ENCODE results near the gene ANKUB1.

ANKUB1 gene

DNA sequence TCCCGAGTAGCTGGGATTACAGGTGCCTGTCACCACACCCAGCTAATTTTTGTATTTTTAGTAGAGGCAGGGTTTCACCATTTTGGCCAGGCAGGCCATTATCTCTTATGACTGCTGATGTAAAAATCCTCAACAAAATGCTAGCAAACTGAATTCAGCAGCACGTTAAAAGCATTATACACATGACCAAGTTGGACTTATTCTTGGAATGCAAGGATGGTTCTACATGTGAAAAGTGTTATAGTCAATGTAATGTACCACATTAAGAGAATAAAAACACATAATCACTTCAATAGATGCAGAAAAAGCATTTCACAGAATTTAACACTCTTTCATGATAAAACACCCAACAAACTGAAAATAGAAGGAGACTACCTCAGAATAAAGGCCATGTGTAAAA is 40.9 kb upstream of the ANKUB1 start:
- TF ChIP-seq, protein P1, sequence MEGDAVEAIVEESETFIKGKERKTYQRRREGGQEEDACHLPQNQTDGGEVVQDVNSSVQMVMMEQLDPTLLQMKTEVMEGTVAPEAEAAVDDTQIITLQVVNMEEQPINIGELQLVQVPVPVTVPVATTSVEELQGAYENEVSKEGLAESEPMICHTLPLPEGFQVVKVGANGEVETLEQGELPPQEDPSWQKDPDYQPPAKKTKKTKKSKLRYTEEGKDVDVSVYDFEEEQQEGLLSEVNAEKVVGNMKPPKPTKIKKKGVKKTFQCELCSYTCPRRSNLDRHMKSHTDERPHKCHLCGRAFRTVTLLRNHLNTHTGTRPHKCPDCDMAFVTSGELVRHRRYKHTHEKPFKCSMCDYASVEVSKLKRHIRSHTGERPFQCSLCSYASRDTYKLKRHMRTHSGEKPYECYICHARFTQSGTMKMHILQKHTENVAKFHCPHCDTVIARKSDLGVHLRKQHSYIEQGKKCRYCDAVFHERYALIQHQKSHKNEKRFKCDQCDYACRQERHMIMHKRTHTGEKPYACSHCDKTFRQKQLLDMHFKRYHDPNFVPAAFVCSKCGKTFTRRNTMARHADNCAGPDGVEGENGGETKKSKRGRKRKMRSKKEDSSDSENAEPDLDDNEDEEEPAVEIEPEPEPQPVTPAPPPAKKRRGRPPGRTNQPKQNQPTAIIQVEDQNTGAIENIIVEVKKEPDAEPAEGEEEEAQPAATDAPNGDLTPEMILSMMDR (IDR thresholded peaks at IDR 0.05; ENCODE audit: insufficient read depth, low read length, poor library complexity, severe bottlenecking): no peak
- no peak overlapping the region for H3K27ac ChIP-seq (ENCODE audit: low read depth, low read length)
- H3K9me3 ChIP-seq (ENCODE audit: insufficient read depth, low read length): peaks cover 58% of the 10 kb centered on the region; the same call in 1 of the 2 replicates
- H3K36me3 ChIP-seq (ENCODE audit: low read length): peaks cover 16% of the 10 kb centered on the region; the same call in 1 of the 2 replicates
- H2AFZ ChIP-seq (ENCODE audit: low read depth, low read length, severe bottlenecking): no peak overlapping the region
- H3K27me3 ChIP-seq (ENCODE audit: low read length): no peaks in the 10 kb centered on the region
- H3K79me2 ChIP-seq (ENCODE audit: insufficient read depth, low read length): peaks cover 77% of the 10 kb centered on the region
- H4K20me1 ChIP-seq (ENCODE audit: low read depth, low read length): no peaks in the 10 kb centered on the region
- no peaks in the 10 kb centered on the region for H3K9me2 ChIP-seq (replicated peaks; ENCODE audit: insufficient read depth, low read length)
- H3K4me3 ChIP-seq (ENCODE audit: insufficient read depth, low read length, poor library complexity, severe bottlenecking): no peak overlapping the region
- no peak overlapping the region for H3K9ac ChIP-seq (ENCODE audit: low read length)
- no peaks in the 10 kb centered on the region for H3F3A ChIP-seq (ENCODE audit: insufficient read depth)
- H3K4me2 ChIP-seq (ENCODE audit: low read depth, low read length, poor library complexity, severe bottlenecking): no peak overlapping the region

GRCh38 chr3:149832086-149832485 is 39.7 kb upstream of the ANKUB1 start:
- peaks cover 76% of the 10 kb centered on the region for H3K79me2 ChIP-seq (ENCODE audit: insufficient read depth, low read length)

DNA sequence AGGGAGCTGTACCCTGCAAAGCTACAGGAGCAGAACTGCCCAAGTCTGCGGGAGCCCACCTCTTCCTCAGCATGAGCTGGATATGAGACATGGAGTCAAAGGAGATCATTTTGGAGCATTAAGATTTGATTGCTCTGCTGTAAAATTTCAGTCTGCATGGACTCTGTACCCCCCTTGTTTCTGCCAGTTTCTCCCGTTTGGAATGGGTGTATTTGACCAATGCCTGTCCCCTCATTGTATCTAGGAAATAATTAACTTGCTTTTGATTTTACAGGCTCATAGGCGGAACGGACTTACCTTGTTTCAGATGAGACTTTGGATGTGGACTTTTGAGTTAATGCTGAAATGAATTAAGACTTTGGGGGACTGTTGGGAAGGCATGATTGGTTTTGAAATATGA is 39.0 kb upstream of the ANKUB1 start:
- Histone ChIP-seq H4K20me1 (ENCODE audit: low read depth, low read length) (no peaks in the 10 kb centered on the region), H3K27ac (ENCODE audit: low read depth, low read length) (no peak overlapping the region), H3K4me2 (ENCODE audit: low read depth, low read length, poor library complexity, severe bottlenecking) (no peak overlapping the region), H3K4me3 (ENCODE audit: insufficient read depth, low read length, poor library complexity, severe bottlenecking) (no peak overlapping the region), H3F3A (ENCODE audit: insufficient read depth) (no peaks in the 10 kb centered on the region), H3K79me2 (ENCODE audit: insufficient read depth, low read length) (peaks cover 76% of the 10 kb centered on the region), H2AFZ (ENCODE audit: low read depth, low read length, severe bottlenecking) (no peak overlapping the region), H3K9me2 (replicated peaks; ENCODE audit: insufficient read depth, low read length) (no peaks in the 10 kb centered on the region), H3K36me3 (ENCODE audit: low read length) (peaks cover 9% of the 10 kb centered on the region; the same call in 1 of the 2 replicates), H3K27me3 (ENCODE audit: low read length) (no peaks in the 10 kb centered on the region), H3K9ac (ENCODE audit: low read length) (no peak overlapping the region), H3K9me3 (ENCODE audit: insufficient read depth, low read length) (peaks cover 41% of the 10 kb centered on the region; the same call in 1 of the 2 replicates)
- no peak for TF ChIP-seq EZH2phosphoT487 (conservative IDR thresholded peaks at IDR 0.05; ENCODE audit: low read length)
- TF ChIP-seq, protein P1 (IDR thresholded peaks at IDR 0.05; ENCODE audit: insufficient read depth, low read length, poor library complexity, severe bottlenecking): no peak

More at GRCh38 chr3:149832086-149832485, 39.7 kb upstream of the ANKUB1 start:
- Histone ChIP-seq H3K4me2 (ENCODE audit: low read depth, low read length, poor library complexity, severe bottlenecking) (no peak overlapping the region), H3K9me3 (ENCODE audit: insufficient read depth, low read length) (peaks cover 46% of the 10 kb centered on the region; the same call in 1 of the 2 replicates), H2AFZ (ENCODE audit: low read depth, low read length, severe bottlenecking) (no peak overlapping the region), H3K36me3 (ENCODE audit: low read length) (peaks cover 15% of the 10 kb centered on the region; the same call in 1 of the 2 replicates), H3F3A (ENCODE audit: insufficient read depth) (no peaks in the 10 kb centered on the region), H3K4me3 (ENCODE audit: insufficient read depth, low read length, poor library complexity, severe bottlenecking) (no peak overlapping the region), H3K9me2 (replicated peaks; ENCODE audit: insufficient read depth, low read length) (no peaks in the 10 kb centered on the region), H3K27ac (ENCODE audit: low read depth, low read length) (no peak overlapping the region), H3K9ac (ENCODE audit: low read length) (no peak overlapping the region), H3K27me3 (ENCODE audit: low read length) (no peaks in the 10 kb centered on the region), H4K20me1 (ENCODE audit: low read depth, low read length) (no peaks in the 10 kb centered on the region)
- TF ChIP-seq, protein P1 (IDR thresholded peaks at IDR 0.05; ENCODE audit: insufficient read depth, low read length, poor library complexity, severe bottlenecking): no peak
- no peak for TF ChIP-seq EZH2phosphoT487 (conservative IDR thresholded peaks at IDR 0.05; ENCODE audit: low read length)
